Measurements from ENCODE around the gene EFCAB6. TPM values are rescaled to one million over a fixed set of nuclear protein-coding genes. Genes with fewer than 3 reads are reported as not detected.

Gene EFCAB6
- total RNA-seq, 1 donor from 2014 or later, result 0.23 TPM

DNA sequence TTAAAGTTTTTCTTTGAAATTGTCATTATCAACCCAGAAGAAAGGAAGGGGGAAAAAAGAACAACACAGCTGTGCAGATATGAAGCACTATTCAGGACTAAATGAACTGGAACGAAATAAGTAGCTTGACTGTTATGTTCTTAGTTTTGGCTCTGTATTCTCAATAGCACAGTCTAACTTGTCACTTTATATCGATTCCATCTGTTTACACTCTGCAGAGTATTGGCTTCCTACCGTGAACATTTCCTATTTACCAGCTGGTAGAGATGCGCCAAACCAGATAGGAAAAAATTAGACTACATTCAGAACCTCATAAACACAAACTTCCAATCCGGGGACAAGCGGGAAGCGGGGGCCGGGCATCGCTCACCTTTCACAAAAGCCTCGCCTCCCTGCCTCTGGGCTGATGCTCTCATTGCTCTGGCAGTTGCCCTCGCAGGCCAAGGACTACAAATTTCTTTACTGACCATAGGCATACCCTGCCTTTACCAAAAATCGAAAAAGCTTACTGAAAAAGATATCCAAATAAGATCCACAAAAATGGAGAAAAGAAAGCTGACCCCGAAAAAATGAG, 66.2 kb downstream of the EFCAB6 start:
- H3K36me3 Mint-ChIP-seq (ENCODE audit: low read depth), result no peaks in the 10 kb centered on the region
- H3K4me3 Mint-ChIP-seq, result no peak overlapping the region
- no peaks in the 10 kb centered on the region for H3K4me1 Mint-ChIP-seq
- H3K9me3 Mint-ChIP-seq, result no peaks in the 10 kb centered on the region
- intact Hi-C loops (cut with micrococcal nuclease), result no loop called here
- no peak for DNase-seq
- H3K27me3 Mint-ChIP-seq, result peaks cover 2% of the 10 kb centered on the region
- H3K27ac Mint-ChIP-seq, result no peak overlapping the region

GRCh38 chr22:43745411-43745770, 66.7 kb downstream of the EFCAB6 start:
- no peak overlapping the region for H3K27ac Mint-ChIP-seq
- intact Hi-C loops (cut with micrococcal nuclease), result no loop called here
- no peak overlapping the region for H3K4me3 Mint-ChIP-seq
- no peaks in the 10 kb centered on the region for H3K4me1 Mint-ChIP-seq
- no peaks in the 10 kb centered on the region for H3K9me3 Mint-ChIP-seq
- H3K36me3 Mint-ChIP-seq (ENCODE audit: low read depth), result no peaks in the 10 kb centered on the region
- peaks cover 2% of the 10 kb centered on the region for H3K27me3 Mint-ChIP-seq
- DNase-seq, result no peak

GRCh38 chr22:43744700-43745410, 67.2 kb downstream of the EFCAB6 start:
- peaks cover under 1% of the 10 kb centered on the region for H3K27me3 Mint-ChIP-seq
- no peak overlapping the region for H3K4me3 Mint-ChIP-seq
- no peak overlapping the region for H3K27ac Mint-ChIP-seq

DNA sequence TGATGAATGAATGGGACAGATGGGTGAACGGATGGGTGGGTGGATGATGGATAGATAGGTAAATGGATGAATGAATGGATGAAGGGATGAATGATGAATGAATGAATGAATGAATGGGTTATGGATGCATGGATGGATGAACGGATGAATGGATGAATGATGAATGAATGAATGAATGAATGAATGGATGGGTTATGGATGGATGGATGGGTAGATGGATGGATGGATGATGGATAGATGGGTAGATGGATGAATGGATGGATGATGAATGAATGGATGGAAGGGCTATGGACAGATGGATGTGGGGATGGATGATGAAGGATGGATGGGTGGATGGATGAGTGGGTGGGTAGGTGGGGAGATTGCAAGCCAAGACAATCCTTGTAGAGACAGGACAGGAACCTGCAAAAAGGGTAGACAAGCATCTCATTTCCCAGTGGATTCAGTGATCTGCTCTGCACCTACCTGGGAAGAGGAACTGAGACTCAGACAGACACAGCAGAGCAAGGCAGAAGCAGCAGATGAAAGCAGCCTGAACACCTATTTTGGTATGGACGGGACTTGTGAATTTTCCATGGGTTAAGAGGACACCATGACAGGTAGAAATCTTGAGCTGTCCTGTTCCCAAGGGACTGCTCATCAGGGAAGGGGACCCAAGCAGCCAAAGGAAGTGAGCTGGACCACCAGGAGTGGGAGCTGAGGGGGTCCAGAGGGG, 68.0 kb downstream of the EFCAB6 start:
- H3K4me1 Mint-ChIP-seq, result no peaks in the 10 kb centered on the region
- no peak for DNase-seq
- no peak overlapping the region for H3K27ac Mint-ChIP-seq
- no peaks in the 10 kb centered on the region for H3K9me3 Mint-ChIP-seq
- H3K36me3 Mint-ChIP-seq (ENCODE audit: low read depth), result no peaks in the 10 kb centered on the region
- intact Hi-C loops (cut with micrococcal nuclease), result no loop called here
- no peak overlapping the region for H3K4me3 Mint-ChIP-seq
- no peaks in the 10 kb centered on the region for H3K27me3 Mint-ChIP-seq

More at GRCh38 chr22:43744700-43745410, 67.2 kb downstream of the EFCAB6 start:
- H3K9me3 Mint-ChIP-seq, result no peaks in the 10 kb centered on the region
- intact Hi-C loops (cut with micrococcal nuclease), result no loop called here
- H3K4me1 Mint-ChIP-seq, result no peaks in the 10 kb centered on the region
- no peak for DNase-seq
- no peaks in the 10 kb centered on the region for H3K36me3 Mint-ChIP-seq (ENCODE audit: low read depth)

DNA sequence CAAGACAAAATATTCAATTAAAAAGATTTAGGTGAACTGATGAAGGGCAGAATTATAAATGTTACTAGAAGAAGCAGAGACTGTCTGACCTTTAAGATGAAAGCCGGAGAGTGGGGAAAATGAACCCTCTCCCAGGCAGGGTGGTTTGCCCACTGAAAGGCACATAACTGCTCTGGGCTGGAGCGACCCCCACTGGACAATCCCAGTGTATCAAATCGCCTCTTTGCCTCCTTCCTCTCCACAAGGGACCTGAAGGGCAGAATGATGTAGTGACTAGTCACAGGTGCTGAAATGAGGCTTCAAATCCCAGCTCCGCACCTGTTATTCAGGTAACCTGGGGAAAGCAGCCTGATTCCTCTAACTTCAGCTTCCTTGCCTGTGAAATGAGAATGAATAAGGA, 69.0 kb downstream of the EFCAB6 start:
- Mint-ChIP-seq H3K27ac (no peak overlapping the region), H3K4me1 (no peaks in the 10 kb centered on the region), H3K27me3 (no peaks in the 10 kb centered on the region), H3K9me3 (no peaks in the 10 kb centered on the region), H3K36me3 (ENCODE audit: low read depth) (no peaks in the 10 kb centered on the region), H3K4me3 (no peak overlapping the region)
- DNase-seq, result no peak
- intact Hi-C loops (cut with micrococcal nuclease), result no loop called here

GRCh38 chr22:43742154-43742950, 69.8 kb downstream of the EFCAB6 start:
- Mint-ChIP-seq H3K4me3 (no peak overlapping the region), H3K36me3 (ENCODE audit: low read depth) (no peaks in the 10 kb centered on the region), H3K27me3 (no peaks in the 10 kb centered on the region), H3K27ac (no peak overlapping the region), H3K4me1 (no peaks in the 10 kb centered on the region), H3K9me3 (no peaks in the 10 kb centered on the region)
- intact Hi-C loops (cut with micrococcal nuclease), result no loop called here
- DNase-seq, result no peak

DNA sequence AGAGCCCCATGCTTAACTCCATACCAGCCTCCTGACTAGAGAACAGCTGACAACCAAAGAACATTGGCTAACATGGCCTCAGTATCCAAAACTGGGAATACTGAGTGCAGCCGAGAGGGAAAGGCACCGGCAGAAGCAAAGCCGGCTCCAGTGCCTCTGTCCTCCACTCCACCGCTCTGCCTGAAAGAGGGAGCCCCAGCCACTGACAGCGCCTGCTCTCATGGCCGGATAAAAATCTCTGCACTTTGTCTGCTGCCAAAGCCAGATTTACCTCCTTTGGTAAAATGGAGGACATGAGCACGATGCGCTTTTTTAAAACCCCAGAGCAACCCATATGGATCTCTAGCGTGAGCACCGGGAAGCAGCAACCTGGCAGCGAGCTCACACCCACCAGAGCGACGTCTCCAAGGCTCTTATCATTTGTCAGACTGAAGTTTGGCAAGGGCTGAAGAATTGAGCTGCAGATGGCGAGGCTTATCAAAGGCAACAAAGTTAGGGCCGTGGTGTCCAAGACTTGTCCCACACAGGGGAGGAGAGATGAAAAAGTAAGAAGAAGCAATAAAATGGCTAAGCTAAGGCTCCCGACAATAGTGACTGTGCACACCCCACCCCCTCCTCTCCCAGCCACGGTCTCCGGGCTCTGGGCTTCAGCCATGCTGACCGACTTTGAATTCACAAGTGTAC, 71.4 kb downstream of the EFCAB6 start:
- Mint-ChIP-seq H3K4me3 (no peak overlapping the region), H3K4me1 (no peaks in the 10 kb centered on the region), H3K27ac (no peak overlapping the region), H3K36me3 (ENCODE audit: low read depth) (no peaks in the 10 kb centered on the region), H3K9me3 (no peaks in the 10 kb centered on the region), H3K27me3 (no peaks in the 10 kb centered on the region)
- intact Hi-C loops (cut with micrococcal nuclease), result no loop called here
- DNase-seq, result no peak

- H3K4me3 Mint-ChIP-seq, result no peak overlapping the region
- no peaks in the 10 kb centered on the region for H3K4me1 Mint-ChIP-seq
- intact Hi-C loops (cut with micrococcal nuclease), result no loop called here
- no peaks in the 10 kb centered on the region for H3K9me3 Mint-ChIP-seq
- H3K36me3 Mint-ChIP-seq (ENCODE audit: low read depth), result no peaks in the 10 kb centered on the region
- DNase-seq, result no peak
- no peak overlapping the region for H3K27ac Mint-ChIP-seq
- H3K27me3 Mint-ChIP-seq, result no peaks in the 10 kb centered on the region
These were observed 72.2 kb downstream of the EFCAB6 start for GRCh38 chr22:43739851-43740379.

GRCh38 chr22:43737150-43737828, 74.8 kb downstream of the EFCAB6 start:
- no peak overlapping the region for H3K27ac Mint-ChIP-seq
- no peak overlapping the region for H3K4me3 Mint-ChIP-seq
- intact Hi-C loops (cut with micrococcal nuclease), result no loop called here
- H3K4me1 Mint-ChIP-seq, result no peaks in the 10 kb centered on the region
- H3K27me3 Mint-ChIP-seq, result no peaks in the 10 kb centered on the region
- no peaks in the 10 kb centered on the region for H3K36me3 Mint-ChIP-seq (ENCODE audit: low read depth)
- H3K9me3 Mint-ChIP-seq, result no peaks in the 10 kb centered on the region
- DNase-seq, result no peak

DNA sequence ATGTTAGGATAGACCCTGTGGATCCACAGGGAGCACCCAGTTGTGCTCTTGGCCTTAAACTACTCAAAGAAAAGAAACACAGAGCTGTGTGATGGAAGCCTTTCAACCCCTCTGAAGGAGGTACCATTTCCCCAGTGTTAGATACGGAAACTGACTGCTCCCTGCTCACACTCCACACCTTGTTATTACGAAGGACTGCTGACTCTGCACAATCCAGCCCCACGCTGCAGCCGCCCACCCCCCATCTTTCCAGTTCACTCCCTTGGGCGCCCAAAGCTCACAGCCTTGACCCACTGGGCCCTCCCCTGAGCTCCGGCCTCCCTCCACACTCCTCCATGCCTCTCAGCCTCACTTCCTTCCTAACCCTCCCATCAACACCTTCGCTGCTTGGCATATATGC, 75.5 kb downstream of the EFCAB6 start:
- Mint-ChIP-seq H3K4me1 (no peaks in the 10 kb centered on the region), H3K9me3 (no peaks in the 10 kb centered on the region), H3K27ac (no peak overlapping the region), H3K4me3 (no peak overlapping the region), H3K27me3 (no peaks in the 10 kb centered on the region), H3K36me3 (ENCODE audit: low read depth) (no peaks in the 10 kb centered on the region)
- DNase-seq, result no peak
- intact Hi-C loops (cut with micrococcal nuclease), result no loop called here

DNA sequence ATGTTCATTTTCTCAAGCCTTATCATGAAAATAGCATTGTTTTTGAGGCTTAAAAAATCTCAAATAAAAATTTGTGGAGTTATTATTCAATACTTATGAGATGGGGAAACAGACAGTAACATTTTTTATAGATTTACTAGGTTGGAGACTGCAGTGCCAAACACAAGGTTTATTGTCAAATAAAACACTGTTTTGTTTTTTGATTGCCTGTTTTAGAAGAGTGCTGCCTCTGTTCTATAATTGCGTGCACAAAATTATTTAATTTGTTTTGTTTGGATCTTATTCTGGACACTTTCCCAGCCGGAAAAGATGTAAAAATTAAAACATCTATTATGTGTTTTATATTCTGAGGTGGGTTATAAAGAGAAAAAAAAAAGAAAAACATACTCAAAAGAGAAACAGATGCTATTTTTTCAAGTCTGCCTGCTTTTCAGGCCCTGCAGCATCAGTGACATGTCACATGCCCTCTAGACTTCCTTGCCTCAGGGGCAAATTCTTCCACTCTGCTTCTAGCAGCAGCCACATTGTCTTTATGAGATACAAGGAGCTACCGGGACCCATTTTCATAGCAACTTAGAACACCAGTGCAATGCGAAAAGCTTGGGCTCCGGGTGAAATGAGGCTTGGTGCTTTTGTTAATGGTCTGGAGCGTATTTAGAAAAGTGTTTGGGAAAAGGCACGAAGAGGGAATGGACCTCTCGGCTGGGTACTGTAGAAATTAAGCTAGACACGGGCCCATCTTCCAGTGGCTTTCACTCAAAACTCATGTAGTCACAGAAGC, 77.5 kb downstream of the EFCAB6 start:
- Mint-ChIP-seq H3K4me1 (no peaks in the 10 kb centered on the region), H3K27ac (no peak overlapping the region)
- intact Hi-C loops (cut with micrococcal nuclease), result no loop called here

DNA sequence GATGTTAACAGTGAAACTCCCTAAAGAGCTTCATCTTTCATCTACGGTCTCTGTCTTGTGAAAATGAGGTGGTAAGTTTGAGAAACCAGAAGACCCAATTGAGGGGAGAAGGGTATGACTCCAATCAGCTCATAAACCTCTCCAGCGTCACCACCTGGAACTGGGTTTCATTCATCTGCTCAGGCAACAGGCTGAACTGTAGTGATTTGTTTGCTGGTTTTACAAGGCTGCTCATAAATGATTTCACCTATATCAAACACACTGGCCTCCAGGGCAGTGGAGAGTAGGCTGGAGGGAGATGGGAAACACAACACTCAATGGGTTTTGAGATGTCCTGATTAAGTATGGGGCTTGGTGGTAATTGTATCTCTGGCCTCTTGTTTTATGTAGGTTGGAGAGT, 79.0 kb downstream of the EFCAB6 start:
- H3K27me3 Mint-ChIP-seq, result peaks cover 8% of the 10 kb centered on the region
- peak; percentile 18 for DNase-seq
- no peaks in the 10 kb centered on the region for H3K4me1 Mint-ChIP-seq
- H3K4me3 Mint-ChIP-seq, result no peak overlapping the region
- no peaks in the 10 kb centered on the region for H3K9me3 Mint-ChIP-seq
- intact Hi-C loops (cut with micrococcal nuclease), result no loop called here
- no peak overlapping the region for H3K27ac Mint-ChIP-seq
- H3K36me3 Mint-ChIP-seq (ENCODE audit: low read depth), result no peaks in the 10 kb centered on the region

More for the DNA sequence above, 77.5 kb downstream of the EFCAB6 start:
- no peaks in the 10 kb centered on the region for H3K36me3 Mint-ChIP-seq (ENCODE audit: low read depth)
- peak; percentile 24 for DNase-seq
- peaks cover 2% of the 10 kb centered on the region for H3K27me3 Mint-ChIP-seq
- no peaks in the 10 kb centered on the region for H3K9me3 Mint-ChIP-seq
- H3K4me3 Mint-ChIP-seq, result no peak overlapping the region
